Thyroid gland (tissue), 4 donors: ENCODE data around the gene RASGRP4. TPM values are rescaled to one million over a fixed set of nuclear protein-coding genes. Genes with fewer than 3 reads are reported as not detected.

Experiments
- DNase-seq, 2 donors: peaks; one replicate each; pipeline ENCODE4 v3.0.0-alpha.2; 2019
- H3K27ac ChIP-seq, 3 donors: fragments of 200-600 bp; sonication (generic); 1 replicate in 2 of 3; 2 replicates in 1 of 3; pipeline ENCODE4 v1.5.1; 2016 to 2019; ENCODE audit warnings: mild to moderate bottlenecking in 1 of 3, moderate library complexity in 1 of 3
- H3K27me3 ChIP-seq: fragments of 200-600 bp; sonication (generic); one replicate; pipeline ENCODE4 v1.5.1; 2019
- H3K36me3 ChIP-seq, 2 donors: fragments of 200-600 bp; sonication (generic); one replicate each; pipeline ENCODE4 v1.5.1; 2016 to 2019
- H3K4me1 ChIP-seq, 2 donors: fragments of 200-600 bp; sonication (generic); one replicate each; pipeline ENCODE4 v1.5.1; 2017 to 2019
- H3K4me3 ChIP-seq, 3 donors: fragments of 200-600 bp; sonication (generic); replicated peaks in 1 of 3; 1 replicate in 2 of 3; 2 replicates in 1 of 3; pipeline ENCODE4 v1.5.1; 2016; ENCODE audit warnings: mild to moderate bottlenecking in 1 of 3
- H3K9me3 ChIP-seq: fragments of 200-600 bp; sonication (generic); one replicate; pipeline ENCODE4 v1.5.1; 2017
- CTCF ChIP-seq, 6 experiments: fragments of 200-600 bp in 3 of 6; fragments of 450-650 bp in 3 of 6; sonication (generic) in 3 of 6; IDR thresholded peaks; one replicate each; pipeline ENCODE4 v1.5.1; 2016 to 2019; ENCODE audit warnings: antibody characterized with exemption in 6 of 6, mild to moderate bottlenecking in 2 of 6, inconsistent platforms in 1 of 6, moderate library complexity in 1 of 6
- POLR2A ChIP-seq, 2 donors: fragments of 450-650 bp; IDR thresholded peaks; one replicate each; pipeline ENCODE4 v1.6.1; 2017; ENCODE audit warnings: antibody characterized with exemption in 2 of 2, mild to moderate bottlenecking in 2 of 2, moderate library complexity in 1 of 2
- WGBS, 2 donors: methylation state at CpG; one replicate each; pipeline ENCODE4 v1.1.5; 2017; 5-methylcytosine and 5-hydroxymethylcytosine counted together
- intact Hi-C: fragments of 100-400 bp; cut with DNase I; formaldehyde crosslinking; loops from one replicate; pipeline ENCODE4 v1.15.1; 2023
- total RNA-seq, 4 donors: library from RNA; depleted of rRNA; stranded (reverse); fragments of >200 nt; gene quantifications; one replicate each; pipeline ENCODE4 v1.2.3, GENCODE V29; 2016

Gene RASGRP4
- total RNA-seq, 4 donors from 2014 or later: 0.89 to 1.7 (median 1.2) TPM

- no peaks in the 10 kb centered on the region for H3K36me3 ChIP-seq
- intact Hi-C loops: no loop called here
- no peak overlapping the region for H3K27ac ChIP-seq
- no peaks in the 10 kb centered on the region for H3K9me3 ChIP-seq
- H3K4me3 ChIP-seq: no peak overlapping the region
- no peak for TF ChIP-seq POLR2A (IDR thresholded peaks at IDR 0.05)
- TF ChIP-seq CTCF (IDR thresholded peaks at IDR 0.05): no peak
- no peaks in the 10 kb centered on the region for H3K27me3 ChIP-seq
- no peaks in the 10 kb centered on the region for H3K4me1 ChIP-seq
- no peak for DNase-seq
- 78 to 86% methylated on average over 13 of the region's 13 CpGs for WGBS, 2 donors
Observed at GRCh38 chr19:38458991-38459390, 33.0 kb upstream of the RASGRP4 start.

- H3K36me3 ChIP-seq: no peaks in the 10 kb centered on the region
- no peaks in the 10 kb centered on the region for H3K27me3 ChIP-seq
- no peak for TF ChIP-seq CTCF (IDR thresholded peaks at IDR 0.05)
- no peak for TF ChIP-seq POLR2A (IDR thresholded peaks at IDR 0.05)
- intact Hi-C loops: no loop called here
- H3K4me1 ChIP-seq: no peaks in the 10 kb centered on the region
- H3K4me3 ChIP-seq: no peak overlapping the region
- H3K27ac ChIP-seq: no peak overlapping the region
- no peaks in the 10 kb centered on the region for H3K9me3 ChIP-seq
- no peak for DNase-seq
- WGBS, 2 donors: 88 to 92% methylated on average over 15 of the region's 15 CpGs
Observed at GRCh38 chr19:38457690-38458405, 31.8 kb upstream of the RASGRP4 start.

GRCh38 chr19:38457202-38457601, 31.2 kb upstream of the RASGRP4 start:
- H3K36me3 ChIP-seq: no peaks in the 10 kb centered on the region
- intact Hi-C loops: no loop called here
- TF ChIP-seq CTCF (IDR thresholded peaks at IDR 0.05) (no peak), POLR2A (IDR thresholded peaks at IDR 0.05) (no peak)
- no peaks in the 10 kb centered on the region for H3K9me3 ChIP-seq
- no peaks in the 10 kb centered on the region for H3K27me3 ChIP-seq
- H3K4me1 ChIP-seq: no peaks in the 10 kb centered on the region
- H3K4me3 ChIP-seq: no peak overlapping the region
- H3K27ac ChIP-seq: no peak overlapping the region
- 65 to 67% methylated on average over 5 of the region's 5 CpGs for WGBS, 2 donors
- no peak for DNase-seq

GRCh38 chr19:38455031-38455430, 29.0 kb upstream of the RASGRP4 start:
- DNase-seq: no peak
- H3K36me3 ChIP-seq: no peaks in the 10 kb centered on the region
- H3K4me1 ChIP-seq: no peaks in the 10 kb centered on the region
- H3K27ac ChIP-seq: no peak overlapping the region
- intact Hi-C loops: no loop called here
- no peaks in the 10 kb centered on the region for H3K9me3 ChIP-seq
- 34 to 45% methylated on average over 4 of the region's 4 CpGs for WGBS, 2 donors
- no peak for TF ChIP-seq POLR2A (IDR thresholded peaks at IDR 0.05)
- no peak for TF ChIP-seq CTCF (IDR thresholded peaks at IDR 0.05)
- no peaks in the 10 kb centered on the region for H3K27me3 ChIP-seq
- H3K4me3 ChIP-seq: no peak overlapping the region

GRCh38 chr19:38453596-38453995, 27.6 kb upstream of the RASGRP4 start:
- Histone ChIP-seq H3K27me3 (no peaks in the 10 kb centered on the region), H3K36me3 (no peaks in the 10 kb centered on the region), H3K27ac (no peak overlapping the region), H3K4me1 (no peaks in the 10 kb centered on the region), H3K4me3 (no peak overlapping the region), H3K9me3 (no peaks in the 10 kb centered on the region)
- TF ChIP-seq POLR2A (IDR thresholded peaks at IDR 0.05) (no peak), CTCF (IDR thresholded peaks at IDR 0.05) (no peak)
- no peak for DNase-seq
- WGBS, 2 donors: 71 to 84% methylated on average over 3 of the region's 3 CpGs
- intact Hi-C loops: no loop called here
